GM21360 (cell line): ENCODE measurements around the gene TCF7L2.

ENCODE experiments used
- ATAC-seq: cut with Tn5 transposase; IDR thresholded peaks from one replicate; pipeline ENCODE4 v1.9.1; 2021; ENCODE audit warnings: mild to moderate bottlenecking, moderate library complexity; ENCODE audit not compliant: unreplicated experiment

The TCF7L2 gene

GRCh38 chr10:113041841-113042750, 92.0 kb downstream of the TCF7L2 start:
- no peak for ATAC-seq

GRCh38 chr10:113042868-113043267, 92.8 kb downstream of the TCF7L2 start:
- ATAC-seq = no peak

GRCh38 chr10:113044016-113044755, 94.1 kb downstream of the TCF7L2 start:
- ATAC-seq = no peak

- no peak for ATAC-seq
These were observed 95.4 kb downstream of the TCF7L2 start for GRCh38 chr10:113045147-113046055.

- no peak for ATAC-seq
These were observed 97.1 kb downstream of the TCF7L2 start for GRCh38 chr10:113047151-113047550.

GRCh38 chr10:113047605-113047962, 97.5 kb downstream of the TCF7L2 start:
- no peak for ATAC-seq

- ATAC-seq = no peak
These were observed 98.1 kb downstream of the TCF7L2 start for GRCh38 chr10:113047963-113048781.

- no peak for ATAC-seq
These were observed 99.8 kb downstream of the TCF7L2 start for GRCh38 chr10:113049881-113050280.

GRCh38 chr10:113052076-113052830, 102.2 kb downstream of the TCF7L2 start:
- no peak for ATAC-seq

- ATAC-seq = no peak
These were observed 103.0 kb downstream of the TCF7L2 start for GRCh38 chr10:113053091-113053490.

- ATAC-seq = no peak
These were observed 103.8 kb downstream of the TCF7L2 start for GRCh38 chr10:113053881-113054280.

GRCh38 chr10:113055458-113055857, 105.4 kb downstream of the TCF7L2 start:
- no peak for ATAC-seq

GRCh38 chr10:113056030-113056429, 106.0 kb downstream of the TCF7L2 start:
- ATAC-seq = no peak

GRCh38 chr10:113056441-113057021, 106.5 kb downstream of the TCF7L2 start:
- no peak for ATAC-seq

GRCh38 chr10:113057948-113058522, 108.0 kb downstream of the TCF7L2 start:
- ATAC-seq = no peak

- no peak for ATAC-seq
These were observed 108.7 kb downstream of the TCF7L2 start for GRCh38 chr10:113058523-113059370.

GRCh38 chr10:113059371-113059780, 109.3 kb downstream of the TCF7L2 start:
- ATAC-seq = no peak
